HepG2 (cell line): Measurements from ENCODE around the gene CCDC28A. TPM values are rescaled to one million over a fixed set of nuclear protein-coding genes. Genes with fewer than 3 reads are reported as not detected.

Experiments used
- CCAR2 ChIP-seq: fragments of 200-400 bp; formaldehyde crosslinking; optimal IDR thresholded peaks from 2 replicates; pipeline ENCODE3; 2018; ENCODE audit warnings: low read depth, mild to moderate bottlenecking, low read length, moderate library complexity
- DDIT3 ChIP-seq: sonication (generic); formaldehyde crosslinking; IDR thresholded peaks from 2 replicates; pipeline ENCODE4 v1.4.0; 2020; ENCODE audit warnings: mild to moderate bottlenecking, missing genetic modification reagents
- EHMT2 ChIP-seq: fragments of 200-600 bp; sonication (generic); IDR thresholded peaks from 2 replicates; pipeline ENCODE4 v1.7.0; 2017; ENCODE audit warnings: antibody characterized with exemption, low read depth, low read length, borderline replicate concordance
- EZH2 ChIP-seq: conservative IDR thresholded peaks from 2 replicates; pipeline ENCODE4 v1.6.1; 2012; ENCODE audit warnings: mild to moderate bottlenecking, low read depth, low read length, moderate library complexity
- PCBP2 ChIP-seq: fragments of 200-400 bp; formaldehyde crosslinking; optimal IDR thresholded peaks from 2 replicates; pipeline ENCODE3; 2018; ENCODE audit warnings: low read length, low read depth; ENCODE audit not compliant: poor library complexity, severe bottlenecking
- PITX1 ChIP-seq: sonication (generic); formaldehyde crosslinking; IDR thresholded peaks from 2 replicates; pipeline ENCODE4 v1.5.1; 2020; ENCODE audit warnings: mild to moderate bottlenecking, missing genetic modification reagents
- RELA ChIP-seq: sonication (generic); formaldehyde crosslinking; IDR thresholded peaks from 2 replicates; pipeline ENCODE4 v1.4.0; 2020; ENCODE audit warnings: missing genetic modification reagents
- SNAPC4 ChIP-seq: sonication (generic); formaldehyde crosslinking; IDR thresholded peaks from 2 replicates; pipeline ENCODE4 v1.4.0; 2020; ENCODE audit warnings: mild to moderate bottlenecking, missing genetic modification reagents
- TFDP2 ChIP-seq: sonication (generic); formaldehyde crosslinking; IDR thresholded peaks from 2 replicates; pipeline ENCODE4 v1.4.0; 2020; ENCODE audit warnings: missing genetic modification reagents
- THAP7 ChIP-seq: sonication (generic); formaldehyde crosslinking; IDR thresholded peaks from 2 replicates; pipeline ENCODE4 v1.8.1; 2023; ENCODE audit warnings: mild to moderate bottlenecking, missing genetic modification reagents
- ZNF512B ChIP-seq: sonication (generic); formaldehyde crosslinking; IDR thresholded peaks from 2 replicates; pipeline ENCODE4 v1.5.1; 2020; ENCODE audit warnings: missing genetic modification reagents, mild to moderate bottlenecking, borderline replicate concordance
- ZNF780A ChIP-seq: sonication (generic); formaldehyde crosslinking; IDR thresholded peaks from 2 replicates; pipeline ENCODE4 v1.8.0; 2022; ENCODE audit warnings: mild to moderate bottlenecking, missing genetic modification reagents, moderate library complexity
- polyA plus RNA-seq, 8 experiments: library from polyadenylated mRNA; depleted of rRNA in 3 of 8; stranded (reverse) in 7 of 8; unstranded in 1 of 8; fragments of >200 nt; fragmentation: Illumina TruSeq in 4 of 8; extraction: Trizol in 4 of 8; gene quantifications; 2 replicates each; pipeline versions ENCODE4 v1.2.1 to v1.2.3, GENCODE V29; 2011 to 2016; ENCODE audit warnings: low read depth in 4 of 8, missing spikeins in 1 of 8, mixed read lengths in 1 of 8; ENCODE audit not compliant: insufficient read depth in 1 of 8
- total RNA-seq, 5 experiments: library from RNA; depleted of rRNA; stranded (reverse); fragments of >200 nt; fragmentation: Illumina TruSeq; extraction: Trizol; gene quantifications; 2 replicates each; pipeline ENCODE4 v1.2.3, GENCODE V29; 2016; ENCODE audit warnings: low read depth in 1 of 5

The CCDC28A gene
- total and polyA plus RNA-seq, 2 of the 13 experiments (the other 11 are each of a cell fraction or from before 2014, with no cell fraction given), result 15.8 TPM

GRCh38 chr6:138773177-138774091 lies at the start of gene CCDC28A (continued):
- TF ChIP-seq THAP7, result 0 out of 2 replicates have a peak, but pooled peaks have one; percentile 24
- no peak for TF ChIP-seq EHMT2
- TF ChIP-seq ZNF780A (CRISPR knock-in tag), result no peak
- no peak for TF ChIP-seq CCAR2
- TF ChIP-seq PITX1, result peak; percentile 51; the same call in 1 of the 2 replicates
- TF ChIP-seq DDIT3 (CRISPR knock-in tag), result no peak
- TF ChIP-seq RELA (CRISPR knock-in tag), result no peak
- TF ChIP-seq EZH2, result no peak
- no peak for TF ChIP-seq ZNF512B
- TF ChIP-seq PCBP2, result peak; percentile 23
- TF ChIP-seq TFDP2 (CRISPR knock-in tag), result peak; percentile 96
- no peak for TF ChIP-seq SNAPC4 (CRISPR knock-in tag)
